Thyroid gland (tissue), 4 donors: ENCODE data around the gene ZNF219.

ENCODE experiments used
- POLR2A ChIP-seq, 2 donors: fragments of 450-650 bp; IDR thresholded peaks; one replicate each; pipeline ENCODE4 v1.6.1; 2017; ENCODE audit warnings: antibody characterized with exemption in 2 of 2, mild to moderate bottlenecking in 2 of 2, moderate library complexity in 1 of 2
- TF ChIP-seq, protein P1 (sequence below), 6 experiments: fragments of 200-600 bp in 3 of 6; fragments of 450-650 bp in 3 of 6; sonication (generic) in 3 of 6; IDR thresholded peaks; one replicate each; pipeline ENCODE4 v1.5.1; 2016 to 2019; ENCODE audit warnings: antibody characterized with exemption in 6 of 6, mild to moderate bottlenecking in 2 of 6, inconsistent platforms in 1 of 6, moderate library complexity in 1 of 6

DNA sequence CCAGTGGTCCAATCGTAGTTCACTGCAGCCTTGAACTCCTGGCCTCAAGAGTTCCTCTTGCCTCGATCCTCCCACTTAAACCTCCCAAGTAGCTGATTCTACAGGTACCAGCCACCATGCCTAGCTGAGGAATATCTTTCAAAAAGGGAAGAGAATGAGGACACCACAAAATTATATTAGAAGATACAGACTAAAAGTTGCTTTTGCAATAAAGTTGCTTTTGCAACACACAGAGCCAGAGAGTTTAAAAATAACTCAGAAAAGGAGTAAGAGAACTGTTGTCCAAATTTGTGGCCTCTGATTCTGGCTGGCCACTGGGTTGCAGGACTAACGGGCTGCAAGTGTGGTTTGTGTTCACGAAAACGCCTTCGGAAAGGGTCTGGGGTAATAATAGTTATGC is 22.2 kb upstream of the ZNF219 start:
- TF ChIP-seq, protein P1, sequence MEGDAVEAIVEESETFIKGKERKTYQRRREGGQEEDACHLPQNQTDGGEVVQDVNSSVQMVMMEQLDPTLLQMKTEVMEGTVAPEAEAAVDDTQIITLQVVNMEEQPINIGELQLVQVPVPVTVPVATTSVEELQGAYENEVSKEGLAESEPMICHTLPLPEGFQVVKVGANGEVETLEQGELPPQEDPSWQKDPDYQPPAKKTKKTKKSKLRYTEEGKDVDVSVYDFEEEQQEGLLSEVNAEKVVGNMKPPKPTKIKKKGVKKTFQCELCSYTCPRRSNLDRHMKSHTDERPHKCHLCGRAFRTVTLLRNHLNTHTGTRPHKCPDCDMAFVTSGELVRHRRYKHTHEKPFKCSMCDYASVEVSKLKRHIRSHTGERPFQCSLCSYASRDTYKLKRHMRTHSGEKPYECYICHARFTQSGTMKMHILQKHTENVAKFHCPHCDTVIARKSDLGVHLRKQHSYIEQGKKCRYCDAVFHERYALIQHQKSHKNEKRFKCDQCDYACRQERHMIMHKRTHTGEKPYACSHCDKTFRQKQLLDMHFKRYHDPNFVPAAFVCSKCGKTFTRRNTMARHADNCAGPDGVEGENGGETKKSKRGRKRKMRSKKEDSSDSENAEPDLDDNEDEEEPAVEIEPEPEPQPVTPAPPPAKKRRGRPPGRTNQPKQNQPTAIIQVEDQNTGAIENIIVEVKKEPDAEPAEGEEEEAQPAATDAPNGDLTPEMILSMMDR (IDR thresholded peaks at IDR 0.05) = no peak
- TF ChIP-seq POLR2A (IDR thresholded peaks at IDR 0.05) = no peak
